WTC11 (cell line): Measurements from ENCODE around the gene GREM1.

Experiments
- EMX1 ChIP-seq: fragments of 250-450 bp; sonication (Bioruptor Pico); IDR thresholded peaks from 2 replicates; pipeline ENCODE4 v1.8.0; 2021; ENCODE audit warnings: mild to moderate bottlenecking
- FOXJ3 ChIP-seq: sonication (generic); formaldehyde crosslinking; IDR thresholded peaks from 2 replicates; pipeline ENCODE4 v1.9.0; 2021; ENCODE audit warnings: missing genetic modification reagents, mild to moderate bottlenecking, borderline replicate concordance
- GABPB1 ChIP-seq: sonication (generic); formaldehyde crosslinking; IDR thresholded peaks from 2 replicates; pipeline ENCODE4 v1.8.1; 2023; ENCODE audit warnings: mild to moderate bottlenecking, missing genetic modification reagents
- KAT7 ChIP-seq: sonication (generic); formaldehyde crosslinking; IDR thresholded peaks from 2 replicates; pipeline ENCODE4 v1.8.1; 2023; ENCODE audit warnings: missing genetic modification reagents, mild to moderate bottlenecking, borderline replicate concordance
- NFE2L1 ChIP-seq: sonication (generic); formaldehyde crosslinking; IDR thresholded peaks from 2 replicates; pipeline ENCODE4 v1.8.1; 2023; ENCODE audit warnings: missing genetic modification reagents
- NFYB ChIP-seq: sonication (generic); formaldehyde crosslinking; conservative IDR thresholded peaks from 2 replicates; pipeline ENCODE4 v1.8.0; 2022; ENCODE audit warnings: low read depth, missing genetic modification reagents
- NR2C2 ChIP-seq: sonication (generic); formaldehyde crosslinking; IDR thresholded peaks from 2 replicates; pipeline ENCODE4 v1.8.0; 2022; ENCODE audit warnings: mild to moderate bottlenecking, missing genetic modification reagents
- ZNF219 ChIP-seq: sonication (generic); formaldehyde crosslinking; IDR thresholded peaks from 2 replicates; pipeline ENCODE4 v1.8.0; 2023; ENCODE audit warnings: missing genetic modification reagents, mild to moderate bottlenecking, borderline replicate concordance
- TF ChIP-seq, protein P1 (sequence below): sonication (generic); formaldehyde crosslinking; IDR thresholded peaks from 2 replicates; pipeline ENCODE4 v1.8.0; 2023; ENCODE audit warnings: mild to moderate bottlenecking, missing genetic modification reagents
- TF ChIP-seq, protein P2 (sequence below): fragments of 200-600 bp; IDR thresholded peaks from 2 replicates; pipeline ENCODE4 v1.8.0; 2022; ENCODE audit warnings: antibody characterized with exemption
- TF ChIP-seq, protein P3 (sequence below): fragments of 250-450 bp; sonication (Bioruptor Pico); IDR thresholded peaks from 2 replicates; pipeline ENCODE4 v1.8.0; 2021; ENCODE audit warnings: mild to moderate bottlenecking
- TF ChIP-seq, protein P4 (sequence below): sonication (generic); formaldehyde crosslinking; IDR thresholded peaks from 2 replicates; pipeline ENCODE4 v1.8.1; 2023; ENCODE audit warnings: mild to moderate bottlenecking, missing genetic modification reagents
- TF ChIP-seq, protein P5 (sequence below): sonication (generic); formaldehyde crosslinking; IDR thresholded peaks from 2 replicates; pipeline ENCODE4 v1.8.1; 2022; ENCODE audit warnings: mild to moderate bottlenecking, moderate library complexity, missing genetic modification reagents
- TF ChIP-seq, protein P6 (sequence below): sonication (generic); formaldehyde crosslinking; IDR thresholded peaks from 2 replicates; pipeline ENCODE4 v1.8.0; 2022; ENCODE audit warnings: mild to moderate bottlenecking, missing genetic modification reagents

DNA sequence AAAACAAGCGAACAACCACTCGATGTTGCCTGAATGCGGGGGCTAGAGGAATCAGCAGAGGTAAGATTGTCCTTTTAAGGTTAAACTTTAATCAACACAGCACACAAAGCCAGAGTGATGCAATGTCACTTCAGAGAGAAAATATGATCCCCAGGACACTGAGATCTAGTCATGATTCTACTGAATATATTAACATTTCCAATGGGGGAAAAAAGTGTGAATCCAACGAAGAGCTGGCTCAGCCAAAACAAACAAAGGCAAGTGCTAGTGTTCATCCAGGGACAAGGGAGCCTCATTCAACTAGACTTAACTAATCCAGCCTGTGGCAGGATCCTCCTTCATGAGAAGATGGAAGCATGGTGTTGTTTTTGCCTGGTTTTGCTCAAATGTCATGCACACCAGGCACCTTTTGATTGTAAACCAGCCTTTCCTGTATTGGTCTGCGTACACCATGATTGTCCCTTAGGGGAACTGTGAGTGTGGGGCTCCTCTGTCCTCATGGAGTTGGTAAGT is 40.5 kb upstream of the GREM1 start:
- TF ChIP-seq KAT7 (CRISPR knock-in tag) (no peak), NFYB (CRISPR knock-in tag) (no peak), NFE2L1 (no peak), NR2C2 (CRISPR knock-in tag) (no peak), GABPB1 (CRISPR knock-in tag) (peak; percentile 95), ZNF219 (CRISPR knock-in tag) (no peak), EMX1 (CRISPR knock-in tag) (no peak), FOXJ3 (CRISPR knock-in tag) (no peak)
- TF ChIP-seq, protein P1, sequence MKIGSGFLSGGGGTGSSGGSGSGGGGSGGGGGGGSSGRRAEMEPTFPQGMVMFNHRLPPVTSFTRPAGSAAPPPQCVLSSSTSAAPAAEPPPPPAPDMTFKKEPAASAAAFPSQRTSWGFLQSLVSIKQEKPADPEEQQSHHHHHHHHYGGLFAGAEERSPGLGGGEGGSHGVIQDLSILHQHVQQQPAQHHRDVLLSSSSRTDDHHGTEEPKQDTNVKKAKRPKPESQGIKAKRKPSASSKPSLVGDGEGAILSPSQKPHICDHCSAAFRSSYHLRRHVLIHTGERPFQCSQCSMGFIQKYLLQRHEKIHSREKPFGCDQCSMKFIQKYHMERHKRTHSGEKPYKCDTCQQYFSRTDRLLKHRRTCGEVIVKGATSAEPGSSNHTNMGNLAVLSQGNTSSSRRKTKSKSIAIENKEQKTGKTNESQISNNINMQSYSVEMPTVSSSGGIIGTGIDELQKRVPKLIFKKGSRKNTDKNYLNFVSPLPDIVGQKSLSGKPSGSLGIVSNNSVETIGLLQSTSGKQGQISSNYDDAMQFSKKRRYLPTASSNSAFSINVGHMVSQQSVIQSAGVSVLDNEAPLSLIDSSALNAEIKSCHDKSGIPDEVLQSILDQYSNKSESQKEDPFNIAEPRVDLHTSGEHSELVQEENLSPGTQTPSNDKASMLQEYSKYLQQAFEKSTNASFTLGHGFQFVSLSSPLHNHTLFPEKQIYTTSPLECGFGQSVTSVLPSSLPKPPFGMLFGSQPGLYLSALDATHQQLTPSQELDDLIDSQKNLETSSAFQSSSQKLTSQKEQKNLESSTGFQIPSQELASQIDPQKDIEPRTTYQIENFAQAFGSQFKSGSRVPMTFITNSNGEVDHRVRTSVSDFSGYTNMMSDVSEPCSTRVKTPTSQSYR (CRISPR knock-in tag): no peak
- TF ChIP-seq, protein P2, sequence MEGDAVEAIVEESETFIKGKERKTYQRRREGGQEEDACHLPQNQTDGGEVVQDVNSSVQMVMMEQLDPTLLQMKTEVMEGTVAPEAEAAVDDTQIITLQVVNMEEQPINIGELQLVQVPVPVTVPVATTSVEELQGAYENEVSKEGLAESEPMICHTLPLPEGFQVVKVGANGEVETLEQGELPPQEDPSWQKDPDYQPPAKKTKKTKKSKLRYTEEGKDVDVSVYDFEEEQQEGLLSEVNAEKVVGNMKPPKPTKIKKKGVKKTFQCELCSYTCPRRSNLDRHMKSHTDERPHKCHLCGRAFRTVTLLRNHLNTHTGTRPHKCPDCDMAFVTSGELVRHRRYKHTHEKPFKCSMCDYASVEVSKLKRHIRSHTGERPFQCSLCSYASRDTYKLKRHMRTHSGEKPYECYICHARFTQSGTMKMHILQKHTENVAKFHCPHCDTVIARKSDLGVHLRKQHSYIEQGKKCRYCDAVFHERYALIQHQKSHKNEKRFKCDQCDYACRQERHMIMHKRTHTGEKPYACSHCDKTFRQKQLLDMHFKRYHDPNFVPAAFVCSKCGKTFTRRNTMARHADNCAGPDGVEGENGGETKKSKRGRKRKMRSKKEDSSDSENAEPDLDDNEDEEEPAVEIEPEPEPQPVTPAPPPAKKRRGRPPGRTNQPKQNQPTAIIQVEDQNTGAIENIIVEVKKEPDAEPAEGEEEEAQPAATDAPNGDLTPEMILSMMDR: no peak
- TF ChIP-seq, protein P3, sequence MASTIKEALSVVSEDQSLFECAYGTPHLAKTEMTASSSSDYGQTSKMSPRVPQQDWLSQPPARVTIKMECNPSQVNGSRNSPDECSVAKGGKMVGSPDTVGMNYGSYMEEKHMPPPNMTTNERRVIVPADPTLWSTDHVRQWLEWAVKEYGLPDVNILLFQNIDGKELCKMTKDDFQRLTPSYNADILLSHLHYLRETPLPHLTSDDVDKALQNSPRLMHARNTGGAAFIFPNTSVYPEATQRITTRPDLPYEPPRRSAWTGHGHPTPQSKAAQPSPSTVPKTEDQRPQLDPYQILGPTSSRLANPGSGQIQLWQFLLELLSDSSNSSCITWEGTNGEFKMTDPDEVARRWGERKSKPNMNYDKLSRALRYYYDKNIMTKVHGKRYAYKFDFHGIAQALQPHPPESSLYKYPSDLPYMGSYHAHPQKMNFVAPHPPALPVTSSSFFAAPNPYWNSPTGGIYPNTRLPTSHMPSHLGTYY (CRISPR knock-in tag): no peak
- TF ChIP-seq, protein P4, sequence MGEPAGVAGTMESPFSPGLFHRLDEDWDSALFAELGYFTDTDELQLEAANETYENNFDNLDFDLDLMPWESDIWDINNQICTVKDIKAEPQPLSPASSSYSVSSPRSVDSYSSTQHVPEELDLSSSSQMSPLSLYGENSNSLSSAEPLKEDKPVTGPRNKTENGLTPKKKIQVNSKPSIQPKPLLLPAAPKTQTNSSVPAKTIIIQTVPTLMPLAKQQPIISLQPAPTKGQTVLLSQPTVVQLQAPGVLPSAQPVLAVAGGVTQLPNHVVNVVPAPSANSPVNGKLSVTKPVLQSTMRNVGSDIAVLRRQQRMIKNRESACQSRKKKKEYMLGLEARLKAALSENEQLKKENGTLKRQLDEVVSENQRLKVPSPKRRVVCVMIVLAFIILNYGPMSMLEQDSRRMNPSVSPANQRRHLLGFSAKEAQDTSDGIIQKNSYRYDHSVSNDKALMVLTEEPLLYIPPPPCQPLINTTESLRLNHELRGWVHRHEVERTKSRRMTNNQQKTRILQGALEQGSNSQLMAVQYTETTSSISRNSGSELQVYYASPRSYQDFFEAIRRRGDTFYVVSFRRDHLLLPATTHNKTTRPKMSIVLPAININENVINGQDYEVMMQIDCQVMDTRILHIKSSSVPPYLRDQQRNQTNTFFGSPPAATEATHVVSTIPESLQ (CRISPR knock-in tag): no peak
- TF ChIP-seq, protein P5, sequence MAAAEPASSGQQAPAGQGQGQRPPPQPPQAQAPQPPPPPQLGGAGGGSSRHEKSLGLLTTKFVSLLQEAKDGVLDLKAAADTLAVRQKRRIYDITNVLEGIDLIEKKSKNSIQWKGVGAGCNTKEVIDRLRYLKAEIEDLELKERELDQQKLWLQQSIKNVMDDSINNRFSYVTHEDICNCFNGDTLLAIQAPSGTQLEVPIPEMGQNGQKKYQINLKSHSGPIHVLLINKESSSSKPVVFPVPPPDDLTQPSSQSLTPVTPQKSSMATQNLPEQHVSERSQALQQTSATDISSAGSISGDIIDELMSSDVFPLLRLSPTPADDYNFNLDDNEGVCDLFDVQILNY: no peak
- TF ChIP-seq, protein P6, sequence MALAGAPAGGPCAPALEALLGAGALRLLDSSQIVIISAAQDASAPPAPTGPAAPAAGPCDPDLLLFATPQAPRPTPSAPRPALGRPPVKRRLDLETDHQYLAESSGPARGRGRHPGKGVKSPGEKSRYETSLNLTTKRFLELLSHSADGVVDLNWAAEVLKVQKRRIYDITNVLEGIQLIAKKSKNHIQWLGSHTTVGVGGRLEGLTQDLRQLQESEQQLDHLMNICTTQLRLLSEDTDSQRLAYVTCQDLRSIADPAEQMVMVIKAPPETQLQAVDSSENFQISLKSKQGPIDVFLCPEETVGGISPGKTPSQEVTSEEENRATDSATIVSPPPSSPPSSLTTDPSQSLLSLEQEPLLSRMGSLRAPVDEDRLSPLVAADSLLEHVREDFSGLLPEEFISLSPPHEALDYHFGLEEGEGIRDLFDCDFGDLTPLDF (CRISPR knock-in tag): no peak
